K562 (cell line): ENCODE measurements around the gene BCKDHB. TPM values are rescaled to one million over a fixed set of nuclear protein-coding genes. Genes with fewer than 3 reads are reported as not detected.
A peak's percentile ranks its signal among the peaks of the same experiment; 100 is the strongest.

Experiments
- ATF1 ChIP-seq, 2 experiments: fragments of 450-650 bp in 1 of 2; IDR thresholded peaks; 2 replicates each; pipeline ENCODE4 v1.6.1; 2016; ENCODE audit warnings: missing compliant biosample characterization in 1 of 2, missing genetic modification characterization in 1 of 2
- CHCHD3 ChIP-seq: fragments of 250-450 bp; sonication (Bioruptor Pico); IDR thresholded peaks from 2 replicates; pipeline ENCODE4 v2.1.2; 2022; ENCODE audit warnings: mild to moderate bottlenecking
- DIDO1 ChIP-seq: fragments of 450-650 bp; IDR thresholded peaks from 2 replicates; pipeline ENCODE4 v1.6.1; 2016; ENCODE audit warnings: low read depth, missing biosample characterization, missing genetic modification characterization
- EGR1 ChIP-seq: fragments of 450-650 bp; conservative IDR thresholded peaks from 2 replicates; pipeline ENCODE4 v1.6.1; 2017; ENCODE audit warnings: mild to moderate bottlenecking
- HNRNPL ChIP-seq: fragments of 200-400 bp; formaldehyde crosslinking; IDR thresholded peaks from 2 replicates; pipeline ENCODE4 v1.6.1; 2017; ENCODE audit warnings: low read depth, mild to moderate bottlenecking, low read length
- IRF2 ChIP-seq: sonication (generic); formaldehyde crosslinking; IDR thresholded peaks from 2 replicates; pipeline ENCODE4 v1.8.1; 2022; ENCODE audit warnings: mild to moderate bottlenecking, missing genetic modification reagents
- LEF1 ChIP-seq: fragments of 450-650 bp; IDR thresholded peaks from 2 replicates; pipeline ENCODE4 v1.6.1; 2016; ENCODE audit warnings: mild to moderate bottlenecking
- MAZ ChIP-seq, 2 experiments: fragments of 450-650 bp in 1 of 2; sonication (generic) in 1 of 2; formaldehyde crosslinking; IDR thresholded peaks in 1 of 2; conservative IDR thresholded peaks in 1 of 2; 2 replicates each; pipeline versions ENCODE4 v1.4.0 to v1.5.0; 2020; ENCODE audit warnings: mild to moderate bottlenecking in 1 of 2, missing genetic modification reagents in 1 of 2
- MEIS2 ChIP-seq: fragments of 450-650 bp; IDR thresholded peaks from 2 replicates; pipeline ENCODE4 v1.6.1; 2014; ENCODE audit warnings: mild to moderate bottlenecking; ENCODE audit not compliant: partially characterized antibody
- POLR2G ChIP-seq: fragments of 200-400 bp; formaldehyde crosslinking; IDR thresholded peaks from 2 replicates; pipeline ENCODE4 v1.6.1; 2017; ENCODE audit warnings: low read depth, mild to moderate bottlenecking, antibody characterized with exemption, low read length, moderate library complexity
- POLR2H ChIP-seq: IDR thresholded peaks from 2 replicates; pipeline ENCODE4 v1.6.1; 2016; ENCODE audit warnings: missing genetic modification characterization, low read depth, mild to moderate bottlenecking, control low read depth, missing compliant biosample characterization, moderate library complexity
- RAD51 ChIP-seq: fragments of 450-650 bp; IDR thresholded peaks from 2 replicates; pipeline ENCODE4 v1.7.1; 2016; ENCODE audit warnings: low read depth, mild to moderate bottlenecking, borderline replicate concordance
- RBBP5 ChIP-seq: fragments of 200-600 bp; sonication (generic); IDR thresholded peaks from 2 replicates; pipeline ENCODE4 v1.6.1; 2012; ENCODE audit warnings: borderline replicate concordance, mild to moderate bottlenecking, low read length, control low read depth, inconsistent platforms; ENCODE audit not compliant: insufficient read depth, poor library complexity, severe bottlenecking
- SMARCB1 ChIP-seq: IDR thresholded peaks from 2 replicates; pipeline ENCODE4 v1.6.1; 2011; ENCODE audit warnings: improper control_type of control experiment, low read depth; ENCODE audit not compliant: insufficient read length
- SRF ChIP-seq, 2 experiments: fragments of 250-450, 450-650 bp in 1 of 2; sonication (Bioruptor Pico) in 1 of 2; sonication (generic) in 1 of 2; formaldehyde crosslinking; IDR thresholded peaks; 2 replicates each; pipeline versions ENCODE4 v1.5.0 to v1.5.1; 2020 to 2022; ENCODE audit warnings: mild to moderate bottlenecking in 1 of 2, missing genetic modification reagents in 1 of 2
- SUPT5H ChIP-seq: fragments of 450-650 bp; IDR thresholded peaks from 2 replicates; pipeline ENCODE4 v1.6.1; 2016
- TBP ChIP-seq: optimal IDR thresholded peaks from 2 replicates; pipeline ENCODE3; 2011; ENCODE audit warnings: low read depth, low read length, improper control_type of control experiment
- polyA plus RNA-seq, 8 experiments: library from polyadenylated mRNA; depleted of rRNA in 4 of 8; stranded (reverse) in 5 of 8; unstranded in 3 of 8; fragments of >200 nt; fragmentation: Nextera tagmentation in 2 of 8; fragmentation: Illumina TruSeq in 1 of 8; extraction: Ambion mirVana in 2 of 8; extraction: Trizol in 1 of 8; gene quantifications; 2 replicates each; pipeline versions ENCODE4 v1.2.1 to v1.2.3, GENCODE V29; 2011 to 2014; ENCODE audit warnings: inconsistent platforms in 1 of 8, missing spikeins in 1 of 8
- total RNA-seq, 7 experiments: library from RNA; depleted of rRNA in 6 of 7; stranded (reverse); fragments of >200 nt in 6 of 7; fragmentation: Illumina TruSeq in 2 of 7; extraction: Trizol in 2 of 7; gene quantifications; 2 replicates each; pipeline versions ENCODE4 v1.2.1 to v1.2.3, GENCODE V29; 2011 to 2021; ENCODE audit warnings: low replicate concordance in 1 of 7
- TF ChIP-seq, protein P1 (sequence below): sonication (generic); formaldehyde crosslinking; IDR thresholded peaks from 2 replicates; pipeline ENCODE4 v1.9.0; 2022; ENCODE audit warnings: mild to moderate bottlenecking, missing genetic modification reagents
- TF ChIP-seq, protein P2 (sequence below): fragments of 450-650 bp; IDR thresholded peaks from 2 replicates; pipeline ENCODE4 v1.6.1; 2014; ENCODE audit warnings: low read depth, mild to moderate bottlenecking, moderate library complexity, borderline replicate concordance
- TF ChIP-seq, protein P3 (sequence below): fragments of 250-450 bp; sonication (Bioruptor Pico); IDR thresholded peaks from 2 replicates; pipeline ENCODE4 v1.8.0; 2022; ENCODE audit warnings: moderate library complexity, mild to moderate bottlenecking, inconsistent platforms
- TF ChIP-seq, protein P4 (sequence below): conservative IDR thresholded peaks from 2 replicates; pipeline ENCODE4 v1.6.1; 2011; ENCODE audit warnings: low read depth, mild to moderate bottlenecking, low read length; ENCODE audit not compliant: control insufficient read depth

BCKDHB gene
- total and polyA plus RNA-seq, 9 of the 15 experiments (the other 6 are each of a cell fraction or from before 2014, with no cell fraction given), result 4.1 to 23.7 (median 7.5) TPM

DNA sequence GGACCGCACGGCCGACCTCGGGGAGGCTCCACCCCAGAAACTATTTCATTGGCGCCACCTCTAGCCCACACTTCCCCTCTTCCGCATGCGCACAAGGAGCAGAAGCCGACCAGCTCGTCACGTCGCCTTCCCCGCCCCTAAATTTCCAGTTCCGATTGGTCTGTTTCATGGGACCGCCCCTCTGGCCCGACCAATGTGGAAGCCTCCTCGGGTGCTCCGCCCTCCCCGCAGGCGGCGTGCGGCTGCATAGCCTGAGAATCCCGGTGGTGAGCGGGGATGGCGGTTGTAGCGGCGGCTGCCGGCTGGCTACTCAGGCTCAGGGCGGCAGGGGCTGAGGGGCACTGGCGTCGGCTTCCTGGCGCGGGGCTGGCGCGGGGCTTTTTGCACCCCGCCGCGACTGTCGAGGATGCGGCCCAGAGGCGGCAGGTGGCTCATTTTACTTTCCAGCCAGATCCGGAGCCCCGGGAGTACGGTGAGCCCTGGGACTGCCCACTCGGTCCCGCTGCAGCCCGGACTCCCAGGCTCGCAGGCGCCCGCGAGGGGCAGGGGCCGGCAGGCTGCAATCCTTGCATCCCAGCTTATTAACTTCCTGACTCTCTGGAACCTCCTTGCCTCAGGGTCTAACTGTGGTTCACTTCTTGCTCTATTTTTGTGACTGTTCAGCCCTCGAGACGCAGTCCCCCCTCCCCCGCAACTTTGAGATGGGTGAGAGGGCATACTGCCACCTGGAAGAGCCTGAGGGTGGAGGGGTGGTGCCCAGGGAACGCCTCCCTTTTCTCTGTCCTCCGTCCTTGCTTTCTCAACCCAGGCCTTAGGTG lies at the start of gene BCKDHB (continued):
- TF ChIP-seq MAZ (CRISPR knock-in tag; conservative IDR thresholded peaks at IDR 0.05 in 1 of 2, IDR thresholded peaks at IDR 0.05 in 1 of 2) (peak; percentile 60; a peak in 2 of 4 replicates), HNRNPL (peak; percentile 61; the same call in 1 of the 2 replicates), ATF1 (CRISPR knock-in tag; IDR thresholded peaks at IDR 0.05) (no peak), ATF1 (tag; IDR thresholded peaks at IDR 0.05) (peak; percentile 87), RBBP5 (peak; percentile 73), SUPT5H (peak; percentile 86), DIDO1 (tag) (no peak), EGR1 (0 out of 2 replicates have a peak, but pooled peaks have one; percentile 8), RAD51 (no peak), POLR2G (peak; percentile 99), TBP (peak; percentile 84), SRF (CRISPR knock-in tag; IDR thresholded peaks at IDR 0.05) (peak in 1 of 2 experiments; percentile 78; a peak in 2 of 4 replicates), CHCHD3 (CRISPR knock-in tag) (0 out of 2 replicates have a peak, but pooled peaks have one; percentile 60), MEIS2 (peak; percentile 47), POLR2H (peak; percentile 54), LEF1 (no peak), IRF2 (CRISPR knock-in tag) (no peak), SMARCB1 (no peak)
- TF ChIP-seq, protein P1, sequence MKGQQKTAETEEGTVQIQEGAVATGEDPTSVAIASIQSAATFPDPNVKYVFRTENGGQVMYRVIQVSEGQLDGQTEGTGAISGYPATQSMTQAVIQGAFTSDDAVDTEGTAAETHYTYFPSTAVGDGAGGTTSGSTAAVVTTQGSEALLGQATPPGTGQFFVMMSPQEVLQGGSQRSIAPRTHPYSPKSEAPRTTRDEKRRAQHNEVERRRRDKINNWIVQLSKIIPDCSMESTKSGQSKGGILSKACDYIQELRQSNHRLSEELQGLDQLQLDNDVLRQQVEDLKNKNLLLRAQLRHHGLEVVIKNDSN (CRISPR knock-in tag), result peak; percentile 36; the same call in 1 of the 2 replicates
- TF ChIP-seq, protein P2, sequence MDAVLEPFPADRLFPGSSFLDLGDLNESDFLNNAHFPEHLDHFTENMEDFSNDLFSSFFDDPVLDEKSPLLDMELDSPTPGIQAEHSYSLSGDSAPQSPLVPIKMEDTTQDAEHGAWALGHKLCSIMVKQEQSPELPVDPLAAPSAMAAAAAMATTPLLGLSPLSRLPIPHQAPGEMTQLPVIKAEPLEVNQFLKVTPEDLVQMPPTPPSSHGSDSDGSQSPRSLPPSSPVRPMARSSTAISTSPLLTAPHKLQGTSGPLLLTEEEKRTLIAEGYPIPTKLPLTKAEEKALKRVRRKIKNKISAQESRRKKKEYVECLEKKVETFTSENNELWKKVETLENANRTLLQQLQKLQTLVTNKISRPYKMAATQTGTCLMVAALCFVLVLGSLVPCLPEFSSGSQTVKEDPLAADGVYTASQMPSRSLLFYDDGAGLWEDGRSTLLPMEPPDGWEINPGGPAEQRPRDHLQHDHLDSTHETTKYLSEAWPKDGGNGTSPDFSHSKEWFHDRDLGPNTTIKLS, result peak; percentile 32; the same call in 1 of the 2 replicates
- TF ChIP-seq, protein P3, sequence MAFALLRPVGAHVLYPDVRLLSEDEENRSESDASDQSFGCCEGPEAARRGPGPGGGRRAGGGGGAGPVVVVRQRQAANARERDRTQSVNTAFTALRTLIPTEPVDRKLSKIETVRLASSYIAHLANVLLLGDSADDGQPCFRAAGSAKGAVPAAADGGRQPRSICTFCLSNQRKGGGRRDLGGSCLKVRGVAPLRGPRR (CRISPR knock-in tag), result no peak
- TF ChIP-seq, protein P4, sequence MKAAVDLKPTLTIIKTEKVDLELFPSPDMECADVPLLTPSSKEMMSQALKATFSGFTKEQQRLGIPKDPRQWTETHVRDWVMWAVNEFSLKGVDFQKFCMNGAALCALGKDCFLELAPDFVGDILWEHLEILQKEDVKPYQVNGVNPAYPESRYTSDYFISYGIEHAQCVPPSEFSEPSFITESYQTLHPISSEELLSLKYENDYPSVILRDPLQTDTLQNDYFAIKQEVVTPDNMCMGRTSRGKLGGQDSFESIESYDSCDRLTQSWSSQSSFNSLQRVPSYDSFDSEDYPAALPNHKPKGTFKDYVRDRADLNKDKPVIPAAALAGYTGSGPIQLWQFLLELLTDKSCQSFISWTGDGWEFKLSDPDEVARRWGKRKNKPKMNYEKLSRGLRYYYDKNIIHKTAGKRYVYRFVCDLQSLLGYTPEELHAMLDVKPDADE, result 0 out of 2 replicates have a peak, but pooled peaks have one; percentile 43
